GM19463 (cell line): ENCODE measurements around the gene RAB26.
"Not testable (repeated sequence)": the region's sequence is repeated elsewhere in the genome, so short reads cannot be mapped to it uniquely, and the experiment has no call there.

ENCODE experiments used
- ATAC-seq: cut with Tn5 transposase; IDR thresholded peaks from one replicate; pipeline ENCODE4 v1.9.1; 2021; ENCODE audit warnings: mild to moderate bottlenecking, moderate library complexity; ENCODE audit not compliant: unreplicated experiment

The RAB26 gene

GRCh38 chr16:2195322-2196161 lies 47.1 kb downstream of the RAB26 start:
- ATAC-seq, result no peak

- no peak for ATAC-seq
These were observed 47.9 kb downstream of the RAB26 start, which contains the start of gene CASKIN1 for GRCh38 chr16:2196162-2196980. Gene CASKIN1 (minus strand): TSS chr16:2196605. CDS start chr16:2196432, 173 bp downstream.

- ATAC-seq, result no peak
These were observed 48.6 kb downstream of the RAB26 start for GRCh38 chr16:2196981-2197511.

GRCh38 chr16:2197765-2198164 lies 49.3 kb downstream of the RAB26 start:
- no peak for ATAC-seq

- ATAC-seq, result no peak
These were observed 49.9 kb downstream of the RAB26 start for GRCh38 chr16:2198283-2198682.

GRCh38 chr16:2199095-2199494 lies 50.7 kb downstream of the RAB26 start:
- ATAC-seq, result no peak

GRCh38 chr16:2199621-2200139 lies 51.3 kb downstream of the RAB26 start:
- no peak for ATAC-seq

GRCh38 chr16:2200313-2200712 lies 51.9 kb downstream of the RAB26 start:
- ATAC-seq, result no peak

GRCh38 chr16:2203119-2203688 lies 54.8 kb downstream of the RAB26 start:
- not testable (repeated sequence) for ATAC-seq
